Activated CD4-positive, alpha-beta T cell treated with anti-CD3 and anti-CD28 coated beads for 36 hours (primary cell): Measurements from ENCODE around the gene CDC42EP4. TPM values are rescaled to one million over a fixed set of nuclear protein-coding genes. Genes with fewer than 3 reads are reported as not detected.
A peak's percentile ranks its signal among the peaks of the same experiment; 100 is the strongest.
"Not testable (repeated sequence)": the region's sequence is repeated elsewhere in the genome, so short reads cannot be mapped to it uniquely, and the experiment has no call there.

Experiments used
- ATAC-seq: fragments of 200-7000 bp; cut with Tn5 transposase; one replicate; pipeline ENCODE4 v1.10.0; 2021; ENCODE audit warnings: mild to moderate bottlenecking, moderate library complexity
- CTCF ChIA-PET: fragments of 350-600 bp; sonication (Branson Sonifier 250); formaldehyde crosslinking; loops from one replicate; lab custom pipeline; 2021; ENCODE audit warnings: antibody characterized with exemption; lab: Charles Lee
- POLR2A ChIA-PET: fragments of 350-600 bp; sonication (Branson Sonifier 250); formaldehyde crosslinking; loops from one replicate; lab custom pipeline; 2021; ENCODE audit warnings: antibody characterized with exemption, inconsistent platforms; lab: Charles Lee
- DNase-seq: peaks from one replicate; pipeline ENCODE4 v3.0.0-alpha.2; 2020
- H3K27ac Mint-ChIP-seq: one replicate; pipeline ENCODE4 v1.8.0; 2021; ENCODE audit warnings: mixed read lengths
- H3K27me3 Mint-ChIP-seq: one replicate; pipeline ENCODE4 v1.8.0; 2021; ENCODE audit warnings: mixed read lengths
- H3K36me3 Mint-ChIP-seq: one replicate; pipeline ENCODE4 v1.8.0; 2021; ENCODE audit warnings: low read depth, mixed read lengths
- H3K4me1 Mint-ChIP-seq: one replicate; pipeline ENCODE4 v1.8.0; 2021; ENCODE audit warnings: mixed read lengths
- H3K4me3 Mint-ChIP-seq: one replicate; pipeline ENCODE4 v1.8.0; 2021; ENCODE audit warnings: mild to moderate bottlenecking, moderate library complexity, mixed read lengths
- H3K9me3 Mint-ChIP-seq: one replicate; pipeline ENCODE4 v1.8.0; 2021; ENCODE audit warnings: low read depth, mixed read lengths
- intact Hi-C, 2 experiments: fragments of 100-400 bp; cut with DNase I in 1 of 2; cut with micrococcal nuclease in 1 of 2; formaldehyde crosslinking; loops; one replicate each; pipeline versions ENCODE4 v1.14.2 to v1.15.1; 2022 to 2024; cut with DNase I, micrococcal nuclease
- total RNA-seq, 2 experiments: library from RNA; stranded (reverse); gene quantifications; one replicate each; pipeline ENCODE4 v1.2.3, GENCODE V29; 2021

CDC42EP4 gene
- total RNA-seq, 2 experiments from 2014 or later: 0.87 to 0.91 TPM

GRCh38 chr17:73317513-73318426 lies 6.0 kb upstream of the CDC42EP4 start:
- CTCF ChIA-PET: interaction anchor here (0.5 to 1.4 kb wide), 3 partner anchors 126 to 778 kb away, joined by 3 to 6 read pairs (median 3); no protein-coding TSS in a partner anchor
- no peaks in the 10 kb centered on the region for H3K27me3 Mint-ChIP-seq
- no peak for DNase-seq
- H3K9me3 Mint-ChIP-seq: no peaks in the 10 kb centered on the region
- POLR2A ChIA-PET: no interaction called here
- no peaks in the 10 kb centered on the region for H3K4me1 Mint-ChIP-seq
- intact Hi-C loops: no loop called here
- ATAC-seq: no peak
- no peak overlapping the region for H3K4me3 Mint-ChIP-seq
- H3K27ac Mint-ChIP-seq: no peak overlapping the region
- no peaks in the 10 kb centered on the region for H3K36me3 Mint-ChIP-seq

GRCh38 chr17:73316919-73317505 lies 5.2 kb upstream of the CDC42EP4 start:
- intact Hi-C loops: no loop called here
- Mint-ChIP-seq H3K4me3 (no peak overlapping the region), H3K4me1 (no peaks in the 10 kb centered on the region), H3K27ac (no peak overlapping the region), H3K27me3 (no peaks in the 10 kb centered on the region), H3K36me3 (no peaks in the 10 kb centered on the region), H3K9me3 (no peaks in the 10 kb centered on the region)
- ATAC-seq (no peak), DNase-seq (no peak)
- CTCF ChIA-PET: interaction anchor here (0.5 to 1.1 kb wide), 3 partner anchors 110 to 779 kb away, joined by 3 read pairs; no protein-coding TSS in a partner anchor
- POLR2A ChIA-PET: no interaction called here

- H3K36me3 Mint-ChIP-seq: no peaks in the 10 kb centered on the region
- no peak for ATAC-seq
- CTCF ChIA-PET: interaction anchor here (0.7 kb wide), 1 partner anchor 8 kb away, joined by 3 read pairs; no protein-coding TSS in a partner anchor
- no peak overlapping the region for H3K27ac Mint-ChIP-seq
- peaks cover under 1% of the 10 kb centered on the region for H3K4me1 Mint-ChIP-seq
- no peaks in the 10 kb centered on the region for H3K9me3 Mint-ChIP-seq
- POLR2A ChIA-PET: interaction anchor here (0.7 kb wide), 1 partner anchor 254 kb away, joined by 6 read pairs; no protein-coding TSS in a partner anchor
- H3K27me3 Mint-ChIP-seq: no peaks in the 10 kb centered on the region
- DNase-seq: no peak
- no peak overlapping the region for H3K4me3 Mint-ChIP-seq
- intact Hi-C loops: no loop called here
These were observed 3.7 kb upstream of the CDC42EP4 start for GRCh38 chr17:73315471-73315870.

GRCh38 chr17:73313526-73314127 lies 1.8 kb upstream of the CDC42EP4 start:
- POLR2A ChIA-PET: no interaction called here
- intact Hi-C loops: loop anchor here (2.0 to 5.0 kb wide), 4 partner anchors 27 to 1559 kb away; partner anchors contain the start of genes COG1 (in 1 of the 2) and FDXR (in 1 of the 2)
- H3K4me1 Mint-ChIP-seq: peaks cover 10% of the 10 kb centered on the region
- ATAC-seq: no peak
- no peaks in the 10 kb centered on the region for H3K9me3 Mint-ChIP-seq
- CTCF ChIA-PET: interaction anchor here (0.6 kb wide), 1 partner anchor 945 kb away, joined by 4 read pairs; no protein-coding TSS in a partner anchor
- no peak for DNase-seq
- no peak overlapping the region for H3K4me3 Mint-ChIP-seq
- H3K27me3 Mint-ChIP-seq: peaks cover 2% of the 10 kb centered on the region
- H3K36me3 Mint-ChIP-seq: no peaks in the 10 kb centered on the region
- no peak overlapping the region for H3K27ac Mint-ChIP-seq

- intact Hi-C loops: loop anchor here (1.0 to 5.0 kb wide), 6 partner anchors 28 to 1559 kb away; partner anchors contain the start of genes COG1 (in 1 of the 2), FDXR (in 1 of the 2) and SLC39A11 (in 1 of the 2)
- H3K36me3 Mint-ChIP-seq, ATAC-seq, H3K27ac Mint-ChIP-seq, DNase-seq, H3K9me3 Mint-ChIP-seq, POLR2A ChIA-PET, H3K27me3 Mint-ChIP-seq, H3K4me3 Mint-ChIP-seq: not testable (repeated sequence)
- H3K4me1 Mint-ChIP-seq: peaks cover 10% of the 10 kb centered on the region
- CTCF ChIA-PET: interaction anchor here (0.7 to 1.2 kb wide), 4 partner anchors 9 to 1146 kb away, joined by 3 to 7 read pairs (median 3); no protein-coding TSS in a partner anchor
These were observed 1.1 kb upstream of the CDC42EP4 start for GRCh38 chr17:73312887-73313286.

GRCh38 chr17:73311428-73311780 lies 397 bp downstream of the CDC42EP4 start:
- peak; percentile 27 for ATAC-seq
- ChIA-PET CTCF (interaction anchor here (1.0 to 1.8 kb wide), 5 partner anchors 10 to 586 kb away, joined by 3 to 7 read pairs (median 4); no protein-coding TSS in a partner anchor), POLR2A (no interaction called here)
- intact Hi-C loops: loop anchor here (1.0 to 5.0 kb wide), 6 partner anchors 59 to 1561 kb away; partner anchors contain the start of genes COG1 (in 2 of the 2), FDXR (in 1 of the 2) and RPL38 (in 1 of the 2)
- Mint-ChIP-seq H3K4me3 (peak overlapping the region; percentile 80), H3K9me3 (no peaks in the 10 kb centered on the region), H3K36me3 (no peaks in the 10 kb centered on the region), H3K4me1 (peaks cover 10% of the 10 kb centered on the region), H3K27me3 (peaks cover 2% of the 10 kb centered on the region), H3K27ac (no peak overlapping the region)
- no peak for DNase-seq

GRCh38 chr17:73309727-73310596 lies 1.8 kb downstream of the CDC42EP4 start:
- Mint-ChIP-seq H3K27me3 (peaks cover 2% of the 10 kb centered on the region), H3K36me3 (no peaks in the 10 kb centered on the region), H3K9me3 (no peaks in the 10 kb centered on the region), H3K27ac (peak overlapping the region; percentile 31), H3K4me1 (peaks cover 10% of the 10 kb centered on the region), H3K4me3 (peak overlapping the region; percentile 80)
- ATAC-seq (no peak), DNase-seq (no peak)
- CTCF ChIA-PET: interaction anchor here (0.6 to 1.8 kb wide), 8 partner anchors 8 to 585 kb away, joined by 3 to 7 read pairs (median 4); no protein-coding TSS in a partner anchor
- POLR2A ChIA-PET: no interaction called here
- intact Hi-C loops: loop anchor here (2.0 to 5.0 kb wide), 3 partner anchors 118 to 1562 kb away; partner anchors contain the start of genes COG1 (in 1 of the 2) and FDXR (in 1 of the 2)

GRCh38 chr17:73308959-73309358 lies 2.8 kb downstream of the CDC42EP4 start:
- H3K4me3 Mint-ChIP-seq, ATAC-seq, intact Hi-C loops, H3K27ac Mint-ChIP-seq, POLR2A ChIA-PET, H3K36me3 Mint-ChIP-seq, DNase-seq, H3K27me3 Mint-ChIP-seq, H3K9me3 Mint-ChIP-seq, CTCF ChIA-PET: not testable (repeated sequence)
- peaks cover 10% of the 10 kb centered on the region for H3K4me1 Mint-ChIP-seq

GRCh38 chr17:73308017-73308823 lies 3.6 kb downstream of the CDC42EP4 start:
- intact Hi-C loops: no loop called here
- POLR2A ChIA-PET: no interaction called here
- Mint-ChIP-seq H3K27ac (no peak overlapping the region), H3K36me3 (no peaks in the 10 kb centered on the region), H3K4me1 (peaks cover 10% of the 10 kb centered on the region), H3K4me3 (no peak overlapping the region), H3K27me3 (peaks cover 11% of the 10 kb centered on the region), H3K9me3 (no peaks in the 10 kb centered on the region)
- ATAC-seq (no peak), DNase-seq (no peak)
- CTCF ChIA-PET: interaction anchor here (0.6 to 0.7 kb wide), 2 partner anchors 13 to 75 kb away, joined by 4 to 5 read pairs; no protein-coding TSS in a partner anchor
